Ovary (tissue), 3 donors: ENCODE measurements around the gene TNFRSF11A.

Experiments
- CTCF ChIP-seq, 3 donors: fragments of 450-650 bp in 2 of 3; fragments of 200-600 bp in 1 of 3; IDR thresholded peaks; one replicate each; pipeline versions ENCODE4 v1.5.1 to v1.8.0; 2016 to 2022; ENCODE audit warnings: antibody characterized with exemption in 3 of 3, mild to moderate bottlenecking in 1 of 3
- EP300 ChIP-seq: sonication (generic); formaldehyde crosslinking; IDR thresholded peaks from one replicate; pipeline ENCODE4 v1.6.1; 2017; ENCODE audit warnings: antibody characterized with exemption
- POLR2A ChIP-seq: fragments of 450-650 bp; IDR thresholded peaks from one replicate; pipeline ENCODE4 v1.6.1; 2017; ENCODE audit warnings: antibody characterized with exemption, mild to moderate bottlenecking, moderate library complexity
- donor health status: DM: no; HTN: no; CAD: no.

DNA sequence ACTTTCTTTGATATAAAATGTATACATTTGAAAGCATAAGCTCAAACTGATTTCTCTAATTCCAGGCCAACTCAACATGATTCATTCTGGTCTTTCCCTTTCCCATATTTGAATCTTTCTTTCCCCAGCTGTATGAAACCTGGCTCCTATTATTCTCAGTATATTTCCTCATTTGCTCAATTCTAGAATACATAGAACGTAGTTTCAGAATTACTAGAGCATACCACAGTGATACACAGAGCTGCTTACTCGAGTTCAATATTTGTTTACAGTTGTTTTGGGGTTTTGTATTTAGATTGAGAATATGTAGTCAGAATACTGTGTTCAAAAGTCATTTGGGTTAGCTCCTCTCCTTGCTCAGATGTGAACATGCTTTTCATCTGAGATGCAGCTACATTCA is 43.0 kb downstream of the TNFRSF11A start:
- TF ChIP-seq CTCF (IDR thresholded peaks at IDR 0.05) (no peak), POLR2A (no peak), EP300 (no peak)
